MM.1S (cell line): Measurements from ENCODE around the gene DCD.

Source experiments
- DNase-seq: peaks from one replicate; pipeline ENCODE4 v3.0.0-alpha.2; 2015
- H2AFZ ChIP-seq: fragments of 300-600 bp; sonication (generic); 2 replicates; pipeline ENCODE4 v1.6.0; 2016; ENCODE audit warnings: antibody characterized with exemption, low read length
- H3F3A ChIP-seq: fragments of 300-600 bp; sonication (generic); 2 replicates; pipeline ENCODE4 v1.6.1; 2016; ENCODE audit warnings: mild to moderate bottlenecking, antibody characterized with exemption, low read length, moderate library complexity, mixed read lengths; ENCODE audit not compliant: insufficient read depth
- H3K27ac ChIP-seq: fragments of 300-600 bp; sonication (generic); 2 replicates; pipeline ENCODE4 v1.5.1; 2016; ENCODE audit warnings: mild to moderate bottlenecking, low read length
- H3K27me3 ChIP-seq: fragments of 300-600 bp; sonication (generic); replicated peaks from 2 replicates; pipeline ENCODE4 v1.6.0; 2016; ENCODE audit warnings: low read length; ENCODE audit not compliant: insufficient read depth
- H3K36me3 ChIP-seq: fragments of 300-600 bp; sonication (generic); replicated peaks from 2 replicates; pipeline ENCODE4 v1.6.1; 2016; ENCODE audit warnings: mild to moderate bottlenecking, low read length, mixed read lengths; ENCODE audit not compliant: insufficient read depth
- H3K4me1 ChIP-seq: fragments of 300-600 bp; sonication (generic); 2 replicates; pipeline ENCODE4 v1.6.1; 2016; ENCODE audit warnings: low read length, mixed read lengths
- H3K4me2 ChIP-seq: fragments of 300-600 bp; sonication (generic); 2 replicates; pipeline ENCODE4 v1.6.0; 2016; ENCODE audit warnings: low read depth, low read length
- H3K4me3 ChIP-seq: fragments of 300-600 bp; sonication (generic); 2 replicates; pipeline ENCODE4 v1.5.1; 2016; ENCODE audit warnings: low read length, mixed read lengths
- H3K79me2 ChIP-seq: fragments of 300-600 bp; sonication (generic); 2 replicates; pipeline ENCODE4 v1.6.1; 2016; ENCODE audit warnings: mixed run types, low read length, mixed read lengths
- H3K9ac ChIP-seq: fragments of 300-600 bp; sonication (generic); 2 replicates; pipeline ENCODE4 v1.6.1; 2016; ENCODE audit warnings: low read length, mixed read lengths
- H3K9me2 ChIP-seq: fragments of 300-600 bp; sonication (generic); replicated peaks from 2 replicates; pipeline ENCODE4 v1.6.1; 2016; ENCODE audit warnings: mild to moderate bottlenecking, low read length, mixed read lengths; ENCODE audit not compliant: insufficient read depth
- H3K9me3 ChIP-seq: fragments of 300-600 bp; sonication (generic); replicated peaks from 2 replicates; pipeline ENCODE4 v1.6.1; 2016; ENCODE audit warnings: mild to moderate bottlenecking, low read length, mixed read lengths; ENCODE audit not compliant: insufficient read depth
- H4K20me1 ChIP-seq: fragments of 300-600 bp; sonication (generic); 2 replicates; pipeline ENCODE4 v1.6.1; 2016; ENCODE audit warnings: mild to moderate bottlenecking, low read length, moderate library complexity, mixed read lengths; ENCODE audit not compliant: insufficient read depth
- CTCF ChIP-seq: fragments of 300-600 bp; sonication (generic); IDR thresholded peaks from 2 replicates; pipeline ENCODE4 v1.5.1; 2016; ENCODE audit warnings: antibody characterized with exemption, low read length, mixed read lengths
- EZH2 ChIP-seq: fragments of 300-600 bp; sonication (generic); optimal IDR thresholded peaks from 2 replicates; pipeline ENCODE3; 2017; ENCODE audit warnings: low read depth, mild to moderate bottlenecking, antibody characterized with exemption, low read length, mixed read lengths
- EZH2phosphoT487 ChIP-seq: fragments of 300-600 bp; sonication (generic); IDR thresholded peaks from 2 replicates; pipeline ENCODE4 v1.6.1; 2018; ENCODE audit warnings: antibody characterized with exemption, low read length

DCD gene

DNA sequence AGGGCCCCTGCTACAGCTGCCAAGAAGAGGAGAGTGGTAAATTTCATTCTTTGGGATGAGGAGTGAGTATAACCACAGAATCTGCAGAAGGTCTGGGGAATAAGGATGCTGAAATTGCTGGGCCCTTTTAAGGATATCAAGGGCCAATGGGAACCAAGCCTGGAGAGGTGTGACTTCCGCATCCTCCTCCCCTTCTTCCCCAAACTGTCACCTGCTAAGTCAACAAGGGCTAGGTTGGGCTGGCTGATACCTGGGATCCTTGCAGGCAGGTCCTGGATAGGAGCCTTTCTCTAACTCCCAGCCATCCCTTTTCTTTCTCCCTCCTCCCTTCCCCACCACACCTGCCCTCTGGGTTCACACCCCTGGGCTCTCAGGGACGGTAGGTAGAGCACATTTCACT, 13.4 kb downstream of the DCD start, which contains the start of gene LACRT:
LACRT (minus strand) TSS at position 101 of the 400 bp plus-strand sequence; CDS start at position 47, 54 bp downstream.
- Histone ChIP-seq H3K27ac (no peak within 1 kb of the TSS), H3K9me3 (no peaks in the 10 kb centered on the region), H3K9me2 (no peaks in the 10 kb centered on the region), H3K9ac (no peak within 1 kb of the TSS), H3K4me1 (no peaks in the 10 kb centered on the region), H3K27me3 (no peaks in the 10 kb centered on the region), H3K4me2 (no peak within 1 kb of the TSS), H4K20me1 (no peaks in the 10 kb centered on the region), H2AFZ (no peak within 1 kb of the TSS), H3F3A (no peaks in the 10 kb centered on the region), H3K4me3 (no peak within 1 kb of the TSS), H3K36me3 (no peaks in the 10 kb centered on the region), H3K79me2 (no peaks in the 10 kb centered on the region)
- no peak for DNase-seq
- no peak for TF ChIP-seq EZH2
- TF ChIP-seq EZH2phosphoT487: no peak
- TF ChIP-seq CTCF: no peak

DNA sequence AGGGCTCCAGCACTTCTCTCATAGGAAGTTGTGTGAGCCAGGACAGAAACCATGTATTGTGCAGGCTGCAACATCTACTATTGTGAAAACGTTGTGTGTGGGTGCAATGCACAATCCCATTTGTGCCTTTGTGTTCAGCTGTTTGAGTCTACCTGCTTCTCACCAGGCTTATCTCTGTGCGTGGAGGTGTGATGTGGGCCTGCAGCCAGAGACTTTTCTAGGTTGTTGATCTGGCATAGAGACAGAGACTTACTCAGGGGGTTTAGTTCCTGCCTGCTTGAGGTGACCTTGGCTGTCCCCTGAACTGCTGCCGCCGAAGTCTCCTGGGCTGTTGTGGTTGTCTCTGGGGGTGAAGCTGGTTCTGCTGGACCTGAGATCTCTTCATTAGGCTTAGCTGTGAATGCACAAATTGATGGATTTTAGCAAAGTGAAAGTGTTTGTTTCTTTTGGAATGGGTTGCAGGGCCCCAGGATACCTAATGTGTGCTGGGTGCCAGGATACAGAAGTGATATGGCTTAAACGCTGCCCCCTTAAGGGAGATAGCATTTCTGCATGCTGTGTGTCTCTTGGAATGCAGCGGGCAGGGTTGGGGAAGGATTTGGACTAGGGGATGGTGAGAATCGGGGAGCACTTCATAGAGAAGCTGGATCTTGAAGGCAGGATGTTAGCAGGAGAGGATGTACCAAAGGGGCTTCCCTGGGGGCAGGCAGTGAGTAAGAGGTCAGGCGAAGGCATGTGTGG, 16.0 kb downstream of the DCD start:
- H3F3A ChIP-seq: no peaks in the 10 kb centered on the region
- no peaks in the 10 kb centered on the region for H3K9me2 ChIP-seq
- H3K9ac ChIP-seq: no peak overlapping the region
- H3K36me3 ChIP-seq: no peaks in the 10 kb centered on the region
- no peaks in the 10 kb centered on the region for H4K20me1 ChIP-seq
- no peaks in the 10 kb centered on the region for H3K27me3 ChIP-seq
- no peaks in the 10 kb centered on the region for H3K9me3 ChIP-seq
- no peak overlapping the region for H3K4me2 ChIP-seq
- no peak overlapping the region for H3K4me3 ChIP-seq
- H3K4me1 ChIP-seq: no peaks in the 10 kb centered on the region
- TF ChIP-seq EZH2 (no peak), CTCF (peak; percentile 23)
- H3K27ac ChIP-seq: no peak overlapping the region
- no peak for DNase-seq
- no peaks in the 10 kb centered on the region for H3K79me2 ChIP-seq
- no peak overlapping the region for H2AFZ ChIP-seq

DNA sequence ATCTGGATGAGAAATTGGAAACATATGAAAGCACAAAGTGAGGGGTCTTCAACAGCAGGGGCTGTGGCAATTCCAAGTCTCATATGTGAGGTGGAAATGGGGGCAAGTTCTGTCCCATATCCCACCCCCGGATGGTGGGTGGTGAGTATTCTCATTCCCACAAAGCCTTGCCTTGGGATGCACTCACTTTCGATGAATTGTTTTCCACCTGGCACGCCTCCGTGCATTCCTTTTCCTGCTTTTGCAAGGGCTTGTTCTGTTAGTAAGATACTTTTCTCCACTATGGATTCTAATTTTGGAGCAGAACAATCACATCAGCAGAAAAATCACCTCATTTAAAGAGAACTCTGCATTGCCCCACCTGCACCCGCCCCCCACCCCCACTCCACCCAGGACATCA, 16.6 kb downstream of the DCD start:
- H3F3A ChIP-seq: no peaks in the 10 kb centered on the region
- H3K4me1 ChIP-seq: no peaks in the 10 kb centered on the region
- no peaks in the 10 kb centered on the region for H3K9me2 ChIP-seq
- H3K79me2 ChIP-seq: no peaks in the 10 kb centered on the region
- H3K9me3 ChIP-seq: no peaks in the 10 kb centered on the region
- no peak overlapping the region for H2AFZ ChIP-seq
- no peak for TF ChIP-seq EZH2
- no peak for TF ChIP-seq CTCF
- no peak for TF ChIP-seq EZH2phosphoT487
- H3K27me3 ChIP-seq: no peaks in the 10 kb centered on the region
- H3K36me3 ChIP-seq: no peaks in the 10 kb centered on the region
- H3K4me3 ChIP-seq: no peak overlapping the region
- H4K20me1 ChIP-seq: no peaks in the 10 kb centered on the region
- H3K9ac ChIP-seq: no peak overlapping the region
- no peak for DNase-seq
- no peak overlapping the region for H3K27ac ChIP-seq
- H3K4me2 ChIP-seq: no peak overlapping the region
